ENCODE results near the gene SULT1C2.

DNA sequence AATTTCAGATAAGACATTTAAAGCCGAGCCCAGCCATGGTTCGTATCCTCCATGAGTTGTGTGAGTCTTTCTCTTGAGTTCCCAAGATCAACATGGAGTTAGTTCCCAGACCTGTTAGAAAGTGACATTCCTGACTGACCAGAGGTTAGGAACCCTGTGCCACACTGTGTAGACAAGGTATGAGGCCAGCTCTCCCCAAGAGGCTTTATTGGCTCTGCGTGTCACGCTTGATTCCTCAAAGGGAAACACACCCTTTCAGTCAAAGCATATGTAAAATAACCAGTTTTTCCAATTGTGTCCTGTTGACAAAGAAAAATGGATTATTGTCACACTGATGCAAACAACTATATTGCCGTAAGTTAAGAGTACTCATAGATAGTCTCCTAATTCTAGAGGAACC, 47.7 kb upstream of the SULT1C2 start:
- TF ChIP-seq, protein P1, sequence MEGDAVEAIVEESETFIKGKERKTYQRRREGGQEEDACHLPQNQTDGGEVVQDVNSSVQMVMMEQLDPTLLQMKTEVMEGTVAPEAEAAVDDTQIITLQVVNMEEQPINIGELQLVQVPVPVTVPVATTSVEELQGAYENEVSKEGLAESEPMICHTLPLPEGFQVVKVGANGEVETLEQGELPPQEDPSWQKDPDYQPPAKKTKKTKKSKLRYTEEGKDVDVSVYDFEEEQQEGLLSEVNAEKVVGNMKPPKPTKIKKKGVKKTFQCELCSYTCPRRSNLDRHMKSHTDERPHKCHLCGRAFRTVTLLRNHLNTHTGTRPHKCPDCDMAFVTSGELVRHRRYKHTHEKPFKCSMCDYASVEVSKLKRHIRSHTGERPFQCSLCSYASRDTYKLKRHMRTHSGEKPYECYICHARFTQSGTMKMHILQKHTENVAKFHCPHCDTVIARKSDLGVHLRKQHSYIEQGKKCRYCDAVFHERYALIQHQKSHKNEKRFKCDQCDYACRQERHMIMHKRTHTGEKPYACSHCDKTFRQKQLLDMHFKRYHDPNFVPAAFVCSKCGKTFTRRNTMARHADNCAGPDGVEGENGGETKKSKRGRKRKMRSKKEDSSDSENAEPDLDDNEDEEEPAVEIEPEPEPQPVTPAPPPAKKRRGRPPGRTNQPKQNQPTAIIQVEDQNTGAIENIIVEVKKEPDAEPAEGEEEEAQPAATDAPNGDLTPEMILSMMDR (IDR thresholded peaks at IDR 0.05): no peak
- TF ChIP-seq POLR2A (IDR thresholded peaks at IDR 0.05): no peak

Measured in Peyer's patch (tissue), 4 donors.